ENCODE results near the gene CAPN8.
A peak's percentile ranks its signal among the peaks of the same experiment; 100 is the strongest.

Gene CAPN8

GRCh38 chr1:223700942-223701637 lies 35.6 kb upstream of the CAPN8 start:
- peak; percentile 36 for DNase-seq

DNA sequence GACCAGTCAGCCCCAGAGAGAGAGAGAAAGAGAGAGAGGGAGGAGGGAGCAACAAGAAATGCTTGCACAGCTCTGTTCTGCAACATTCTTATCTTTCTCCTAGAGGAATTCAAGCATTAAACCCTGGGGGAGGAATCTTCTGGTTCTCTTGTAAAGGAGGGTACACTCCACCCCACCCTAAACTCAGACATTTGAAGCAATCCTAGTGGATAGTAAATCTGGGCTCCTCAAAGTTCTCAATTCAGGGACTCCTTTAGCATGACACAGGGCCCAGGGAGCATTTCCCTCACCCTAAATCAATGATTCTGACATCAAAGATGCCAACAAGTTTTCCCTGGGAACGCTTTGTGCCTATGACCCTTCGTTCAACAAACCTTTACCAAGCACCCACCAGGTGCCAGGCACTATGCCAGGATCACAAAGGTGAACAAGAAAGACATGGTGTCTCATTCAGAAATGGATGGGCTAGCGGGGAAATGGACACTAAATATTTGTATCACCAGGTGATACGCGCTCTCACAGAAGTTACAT lies 35.0 kb upstream of the CAPN8 start:
- no peak for DNase-seq

DNA sequence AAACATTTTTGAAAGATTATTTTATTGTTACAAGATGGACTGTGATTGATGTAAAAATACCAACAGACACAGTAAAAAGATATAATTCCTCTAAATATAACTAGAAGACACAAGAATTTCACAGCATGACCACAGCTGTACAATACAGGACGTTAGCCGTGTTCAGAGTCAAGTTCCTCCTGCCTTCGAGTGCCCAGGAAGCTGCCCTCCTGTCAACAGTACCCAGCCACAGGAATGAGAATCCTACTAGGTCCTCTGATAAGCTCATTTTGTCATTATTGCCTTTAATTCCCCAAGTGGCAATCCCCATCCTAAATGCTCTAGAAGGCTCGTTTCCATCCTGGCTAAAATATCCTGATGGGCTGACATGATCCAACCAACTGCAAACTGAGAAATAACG lies 30.4 kb upstream of the CAPN8 start:
- no peak for DNase-seq

GRCh38 chr1:223695014-223695548 lies 29.6 kb upstream of the CAPN8 start:
- DNase-seq = no peak

DNA sequence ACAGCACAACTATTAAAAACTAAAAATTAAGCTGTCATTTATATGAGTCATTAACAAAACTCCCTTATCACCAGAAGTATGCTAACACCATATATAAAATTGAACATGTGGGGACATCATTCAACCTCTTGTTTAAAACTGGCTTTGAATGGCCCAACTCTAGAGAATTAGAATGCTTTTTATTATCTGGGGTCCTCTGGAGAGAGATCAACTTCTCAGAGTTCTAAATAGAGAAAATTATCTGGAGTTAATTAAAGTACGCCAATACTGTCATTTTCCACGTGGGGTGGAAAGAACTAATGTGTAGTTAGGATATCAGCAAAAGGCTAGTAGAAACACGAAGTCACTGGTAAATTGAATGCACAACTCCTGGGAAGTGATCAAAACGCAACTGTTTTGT lies 25.6 kb upstream of the CAPN8 start:
- DNase-seq = no peak

- no peak for DNase-seq
These were observed 18.9 kb upstream of the CAPN8 start for GRCh38 chr1:223684488-223684792.

- peak; percentile 70 for DNase-seq
These were observed 18.3 kb upstream of the CAPN8 start for GRCh38 chr1:223683586-223684487.

DNA sequence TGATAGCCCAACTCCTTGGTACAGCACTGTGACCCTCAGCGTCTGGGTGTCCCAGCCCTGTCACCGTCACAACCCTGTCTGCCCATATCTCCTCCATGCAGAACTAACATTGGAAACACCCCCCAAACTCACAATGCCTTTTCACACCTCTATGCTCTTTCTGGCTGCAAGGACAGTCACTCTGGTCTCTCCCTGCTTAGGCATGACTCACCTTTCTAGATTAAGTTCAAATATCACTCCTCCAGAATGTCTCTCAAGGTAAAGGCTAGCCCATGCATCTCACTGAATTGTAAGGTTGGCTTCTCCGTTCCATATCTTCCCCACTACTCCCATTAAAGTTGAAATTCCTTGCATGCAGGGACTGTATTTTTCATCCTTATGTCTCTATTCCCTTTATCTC lies 17.0 kb upstream of the CAPN8 start:
- no peak for DNase-seq

DNA sequence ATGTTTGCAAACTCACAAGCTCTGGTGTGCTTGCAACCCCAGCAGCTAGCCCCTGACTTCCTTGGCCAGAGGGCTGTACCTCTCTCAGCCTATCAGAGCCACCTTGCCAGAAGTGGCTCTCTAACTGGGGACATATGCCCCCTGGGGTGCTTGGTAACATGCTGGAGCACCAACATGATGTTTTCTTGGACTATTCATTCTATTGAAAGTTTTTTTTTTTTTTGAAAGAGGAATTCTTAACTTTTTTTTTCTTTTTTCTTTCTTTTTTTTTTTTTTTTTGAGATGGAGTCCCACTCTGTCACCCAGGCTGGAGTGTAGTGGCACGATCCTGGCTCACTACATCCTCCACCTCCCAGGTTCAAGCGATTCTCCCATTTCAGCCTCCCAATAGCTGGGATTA lies 14.7 kb upstream of the CAPN8 start:
- DNase-seq = no peak

DNA sequence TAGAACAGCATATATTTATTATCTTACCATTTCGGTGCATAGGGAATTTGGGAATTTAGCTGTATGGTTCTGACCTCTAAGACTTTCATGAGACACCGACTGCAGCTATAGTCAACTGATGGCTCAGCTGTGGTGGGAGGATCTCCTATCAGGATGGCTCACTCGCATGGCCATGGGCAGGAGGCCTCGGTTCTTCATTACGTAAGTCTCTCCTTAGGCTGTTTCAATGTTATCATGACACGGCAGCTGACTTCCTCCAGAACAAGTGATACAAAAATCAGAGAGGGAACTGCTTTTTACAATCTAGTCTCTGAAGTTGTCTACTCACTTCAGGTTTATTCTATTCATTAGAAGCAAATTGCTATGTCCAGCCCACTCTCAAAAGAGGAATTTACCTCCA lies 13.3 kb upstream of the CAPN8 start:
- no peak for DNase-seq

- DNase-seq = no peak
These were observed 8.8 kb upstream of the CAPN8 start for GRCh38 chr1:223674119-223674890.

- DNase-seq = peak; percentile 28
These were observed 5.1 kb upstream of the CAPN8 start for GRCh38 chr1:223670458-223671159.

- DNase-seq = no peak
These were observed 3.7 kb upstream of the CAPN8 start for GRCh38 chr1:223669003-223669795.

- DNase-seq = no peak
These were observed 2.1 kb upstream of the CAPN8 start for GRCh38 chr1:223667484-223668182.

- no peak for DNase-seq
These were observed 1.4 kb downstream of the CAPN8 start for GRCh38 chr1:223664106-223664505.

DNA sequence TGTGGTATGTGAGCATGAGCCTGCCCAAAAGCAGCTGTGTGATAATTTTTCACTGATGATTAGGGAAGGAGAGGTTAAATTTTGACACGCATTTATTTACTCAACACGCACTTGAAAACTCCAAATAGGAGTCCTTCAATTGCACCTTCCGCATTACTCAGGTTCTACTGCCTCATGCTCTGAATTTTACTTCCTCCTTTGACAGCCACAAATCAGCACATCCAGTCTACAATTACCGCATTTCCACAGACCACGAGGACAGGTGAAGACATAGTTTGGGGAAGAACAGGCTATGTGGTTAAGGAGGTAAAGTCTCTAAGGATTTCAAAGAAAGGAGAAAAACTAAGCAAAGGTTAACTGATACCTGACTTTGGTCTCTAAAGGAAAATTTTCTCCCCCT lies 2.6 kb downstream of the CAPN8 start:
- DNase-seq = no peak

DNA sequence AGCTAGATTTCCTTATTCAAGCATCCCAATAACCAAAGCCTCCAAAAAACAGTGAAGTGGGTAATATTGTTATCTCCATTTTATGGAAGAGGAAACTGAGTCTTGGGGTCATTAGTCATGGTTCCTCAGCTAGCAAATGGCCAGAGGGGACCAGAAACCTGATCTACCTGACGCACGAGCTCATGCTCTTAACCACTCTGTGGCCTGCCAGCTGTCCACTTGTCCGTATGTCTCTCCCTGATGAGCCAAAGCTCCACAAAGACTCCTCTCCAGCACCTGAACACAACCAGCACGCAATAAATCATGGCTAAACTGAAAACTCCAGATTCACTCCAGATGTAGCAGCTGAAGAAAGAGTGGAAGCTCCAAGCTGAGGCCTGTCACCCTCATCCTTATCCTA lies 5.8 kb downstream of the CAPN8 start:
- no peak for DNase-seq

GRCh38 chr1:223657978-223658377 lies 7.5 kb downstream of the CAPN8 start:
- DNase-seq = no peak

- DNase-seq = no peak
These were observed 11.4 kb downstream of the CAPN8 start for GRCh38 chr1:223654083-223654482.

DNA sequence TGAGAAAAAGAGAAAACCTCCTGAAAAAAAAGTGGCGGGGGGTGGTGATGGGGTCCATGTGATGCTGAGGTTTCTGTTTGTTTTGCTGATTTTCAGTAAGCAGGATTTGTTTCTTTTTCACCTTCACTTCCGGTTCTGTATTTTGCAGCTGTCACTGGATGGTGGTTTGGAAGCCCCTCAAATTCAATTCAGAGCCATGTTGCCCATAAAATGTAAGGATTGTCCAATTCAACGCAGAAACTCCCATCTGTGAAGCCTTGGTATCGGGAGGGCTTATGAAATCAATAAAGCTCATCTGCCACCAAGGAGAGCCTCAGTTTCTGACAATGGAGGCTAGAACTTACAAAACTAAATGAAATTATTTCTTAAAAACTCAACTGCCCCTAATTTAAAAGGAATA lies 12.1 kb downstream of the CAPN8 start:
- DNase-seq = no peak

- no peak for DNase-seq
These were observed 12.5 kb downstream of the CAPN8 start for GRCh38 chr1:223653015-223653414.
